ENCODE data around the gene ODAD2.
"Not testable (repeated sequence)": the region's sequence is repeated elsewhere in the genome, so short reads cannot be mapped to it uniquely, and the experiment has no call there.

GRCh38 chr10:27969931-27970330 is 28.9 kb downstream of the ODAD2 start:
- TF ChIP-seq CTCF, POLR2A (IDR thresholded peaks at IDR 0.05): not testable (repeated sequence)
